Activated T-cell treated with anti-CD3 and anti-CD28 coated beads, Interleukin-2, amount 50 U/mL, for 4 hours (primary cell): Measurements from ENCODE around the gene UROC1. TPM values are rescaled to one million over a fixed set of nuclear protein-coding genes. Genes with fewer than 3 reads are reported as not detected.

ENCODE experiments used
- ATAC-seq, 2 donors: fragments of 200-7000 bp; cut with Tn5 transposase; one replicate each; pipeline ENCODE4 v1.10.0; 2021
- DNase-seq: peaks from one replicate; pipeline ENCODE4 v3.0.0-alpha.2; 2020
- H3K27me3 Mint-ChIP-seq: one replicate; pipeline ENCODE4 v1.8.0; 2021; ENCODE audit warnings: low read depth, mixed read lengths
- H3K36me3 Mint-ChIP-seq: one replicate; pipeline ENCODE4 v1.8.0; 2022; ENCODE audit warnings: mixed read lengths; ENCODE audit not compliant: insufficient read depth
- H3K4me1 Mint-ChIP-seq: one replicate; pipeline ENCODE4 v1.8.0; 2021; ENCODE audit warnings: low read depth, mixed read lengths
- H3K4me3 Mint-ChIP-seq: one replicate; pipeline ENCODE4 v1.8.0; 2021; ENCODE audit warnings: mild to moderate bottlenecking, moderate library complexity, mixed read lengths
- H3K9me3 Mint-ChIP-seq: one replicate; pipeline ENCODE4 v1.8.0; 2021; ENCODE audit warnings: mixed read lengths
- total RNA-seq, 3 donors: library from RNA; stranded (reverse); gene quantifications; one replicate each; pipeline ENCODE4 v1.2.1, GENCODE V29; 2021

Gene UROC1
- total RNA-seq, 3 donors from 2014 or later: not detected

- H3K4me3 Mint-ChIP-seq: no peak overlapping the region
- H3K36me3 Mint-ChIP-seq: no peaks in the 10 kb centered on the region
- no peaks in the 10 kb centered on the region for H3K9me3 Mint-ChIP-seq
- no peak for ATAC-seq
- DNase-seq: no peak
- peaks cover 6% of the 10 kb centered on the region for H3K27me3 Mint-ChIP-seq
- H3K4me1 Mint-ChIP-seq: no peaks in the 10 kb centered on the region
These were observed 13.9 kb downstream of the UROC1 start for GRCh38 chr3:126503701-126504100.

- no peaks in the 10 kb centered on the region for H3K36me3 Mint-ChIP-seq
- H3K4me3 Mint-ChIP-seq: no peak overlapping the region
- H3K27me3 Mint-ChIP-seq: peaks cover 6% of the 10 kb centered on the region
- ATAC-seq (no peak), DNase-seq (no peak)
- H3K4me1 Mint-ChIP-seq: no peaks in the 10 kb centered on the region
- H3K9me3 Mint-ChIP-seq: no peaks in the 10 kb centered on the region
These were observed 14.9 kb downstream of the UROC1 start for GRCh38 chr3:126502656-126503055.

GRCh38 chr3:126501736-126502135, 15.8 kb downstream of the UROC1 start:
- no peaks in the 10 kb centered on the region for H3K4me1 Mint-ChIP-seq
- peaks cover 6% of the 10 kb centered on the region for H3K27me3 Mint-ChIP-seq
- ATAC-seq (no peak), DNase-seq (no peak)
- H3K4me3 Mint-ChIP-seq: no peak overlapping the region
- no peaks in the 10 kb centered on the region for H3K9me3 Mint-ChIP-seq
- no peaks in the 10 kb centered on the region for H3K36me3 Mint-ChIP-seq

GRCh38 chr3:126501054-126501453, 16.5 kb downstream of the UROC1 start:
- Mint-ChIP-seq H3K36me3 (no peaks in the 10 kb centered on the region), H3K27me3 (peaks cover 4% of the 10 kb centered on the region), H3K4me1 (no peaks in the 10 kb centered on the region), H3K4me3 (no peak overlapping the region), H3K9me3 (no peaks in the 10 kb centered on the region)
- ATAC-seq (no peak), DNase-seq (no peak)

GRCh38 chr3:126500016-126500415, 17.6 kb downstream of the UROC1 start:
- DNase-seq (no peak), ATAC-seq (no peak)
- Mint-ChIP-seq H3K4me3 (no peak overlapping the region), H3K36me3 (no peaks in the 10 kb centered on the region), H3K4me1 (no peaks in the 10 kb centered on the region), H3K9me3 (no peaks in the 10 kb centered on the region), H3K27me3 (peaks cover 2% of the 10 kb centered on the region)

- no peak for ATAC-seq
- Mint-ChIP-seq H3K36me3 (no peaks in the 10 kb centered on the region), H3K9me3 (no peaks in the 10 kb centered on the region), H3K4me3 (no peak overlapping the region), H3K27me3 (no peaks in the 10 kb centered on the region), H3K4me1 (no peaks in the 10 kb centered on the region)
- DNase-seq: no peak
These were observed 18.2 kb downstream of the UROC1 start for GRCh38 chr3:126499401-126499800.

GRCh38 chr3:126498929-126499328, 18.6 kb downstream of the UROC1 start:
- no peak overlapping the region for H3K4me3 Mint-ChIP-seq
- no peak for ATAC-seq
- no peak for DNase-seq
- no peaks in the 10 kb centered on the region for H3K36me3 Mint-ChIP-seq
- no peaks in the 10 kb centered on the region for H3K27me3 Mint-ChIP-seq
- H3K4me1 Mint-ChIP-seq: peaks cover 2% of the 10 kb centered on the region
- H3K9me3 Mint-ChIP-seq: no peaks in the 10 kb centered on the region

GRCh38 chr3:126498461-126498860, 19.1 kb downstream of the UROC1 start:
- Mint-ChIP-seq H3K36me3 (no peaks in the 10 kb centered on the region), H3K4me3 (no peak overlapping the region), H3K9me3 (no peaks in the 10 kb centered on the region), H3K27me3 (no peaks in the 10 kb centered on the region), H3K4me1 (peaks cover 2% of the 10 kb centered on the region)
- no peak for DNase-seq
- no peak for ATAC-seq

GRCh38 chr3:126497956-126498355, 19.6 kb downstream of the UROC1 start:
- Mint-ChIP-seq H3K4me1 (peaks cover 2% of the 10 kb centered on the region), H3K4me3 (no peak overlapping the region), H3K27me3 (no peaks in the 10 kb centered on the region), H3K36me3 (no peaks in the 10 kb centered on the region), H3K9me3 (no peaks in the 10 kb centered on the region)
- no peak for ATAC-seq
- no peak for DNase-seq

GRCh38 chr3:126496894-126497850, 20.4 kb downstream of the UROC1 start:
- ATAC-seq (no peak), DNase-seq (no peak)
- no peaks in the 10 kb centered on the region for H3K27me3 Mint-ChIP-seq
- no peaks in the 10 kb centered on the region for H3K9me3 Mint-ChIP-seq
- H3K4me1 Mint-ChIP-seq: peaks cover 2% of the 10 kb centered on the region
- no peaks in the 10 kb centered on the region for H3K36me3 Mint-ChIP-seq
- H3K4me3 Mint-ChIP-seq: no peak overlapping the region

- ATAC-seq: no peak
- H3K9me3 Mint-ChIP-seq: no peaks in the 10 kb centered on the region
- DNase-seq: no peak
- peaks cover 2% of the 10 kb centered on the region for H3K4me1 Mint-ChIP-seq
- H3K36me3 Mint-ChIP-seq: no peaks in the 10 kb centered on the region
- no peak overlapping the region for H3K4me3 Mint-ChIP-seq
- no peaks in the 10 kb centered on the region for H3K27me3 Mint-ChIP-seq
These were observed 21.8 kb downstream of the UROC1 start for GRCh38 chr3:126495786-126496185.

GRCh38 chr3:126494970-126495230, 22.7 kb downstream of the UROC1 start:
- ATAC-seq (no peak), DNase-seq (no peak)
- Mint-ChIP-seq H3K4me3 (no peak overlapping the region), H3K27me3 (no peaks in the 10 kb centered on the region), H3K4me1 (peaks cover 2% of the 10 kb centered on the region), H3K9me3 (no peaks in the 10 kb centered on the region), H3K36me3 (no peaks in the 10 kb centered on the region)

- Mint-ChIP-seq H3K27me3 (no peaks in the 10 kb centered on the region), H3K36me3 (no peaks in the 10 kb centered on the region), H3K4me3 (no peak overlapping the region), H3K9me3 (no peaks in the 10 kb centered on the region), H3K4me1 (peaks cover 2% of the 10 kb centered on the region)
- no peak for DNase-seq
- ATAC-seq: no peak
These were observed 23.2 kb downstream of the UROC1 start for GRCh38 chr3:126494204-126494969.

- Mint-ChIP-seq H3K4me1 (peaks cover 2% of the 10 kb centered on the region), H3K4me3 (no peak overlapping the region), H3K27me3 (no peaks in the 10 kb centered on the region), H3K36me3 (no peaks in the 10 kb centered on the region), H3K9me3 (no peaks in the 10 kb centered on the region)
- no peak for DNase-seq
- ATAC-seq: no peak
These were observed 23.8 kb downstream of the UROC1 start for GRCh38 chr3:126493739-126494138.

- Mint-ChIP-seq H3K36me3 (no peaks in the 10 kb centered on the region), H3K27me3 (no peaks in the 10 kb centered on the region), H3K9me3 (no peaks in the 10 kb centered on the region), H3K4me1 (peaks cover 2% of the 10 kb centered on the region), H3K4me3 (no peak overlapping the region)
- DNase-seq: no peak
- no peak for ATAC-seq
These were observed 24.5 kb downstream of the UROC1 start for GRCh38 chr3:126493051-126493450.
